Neural progenitor cell (in vitro differentiated cells): ENCODE measurements around the gene MRAP. TPM values are rescaled to one million over a fixed set of nuclear protein-coding genes. Genes with fewer than 3 reads are reported as not detected.

Source experiments
- DNase-seq: peaks from one replicate; pipeline ENCODE4 v3.0.0-alpha.2; 2016; ENCODE audit warnings: low spot score
- H2AFZ ChIP-seq: fragments of 200-600 bp; sonication (generic); replicated peaks from 2 replicates; pipeline ENCODE4 v1.6.1; 2016; ENCODE audit warnings: antibody characterized with exemption
- H3F3A ChIP-seq: fragments of 200-600 bp; sonication (generic); 2 replicates; pipeline ENCODE4 v1.6.1; 2016; ENCODE audit warnings: antibody characterized with exemption, low read depth
- H3K27ac ChIP-seq: fragments of 200-600 bp; sonication (generic); 2 replicates; pipeline ENCODE4 v1.5.1; 2016; ENCODE audit warnings: mild to moderate bottlenecking
- H3K27me3 ChIP-seq: fragments of 200-600 bp; sonication (generic); 2 replicates; pipeline ENCODE4 v1.6.1; 2016; ENCODE audit warnings: mild to moderate bottlenecking, moderate library complexity
- H3K36me3 ChIP-seq: fragments of 200-600 bp; sonication (generic); 2 replicates; pipeline ENCODE4 v1.5.1; 2016
- H3K4me1 ChIP-seq: fragments of 200-600 bp; sonication (generic); 2 replicates; pipeline ENCODE4 v1.6.1; 2016; ENCODE audit warnings: mixed run types
- H3K4me2 ChIP-seq: fragments of 200-600 bp; sonication (generic); 2 replicates; pipeline ENCODE4 v1.6.1; 2016
- H3K4me3 ChIP-seq: fragments of 200-600 bp; sonication (generic); 2 replicates; pipeline ENCODE4 v1.5.1; 2016
- H3K79me2 ChIP-seq: fragments of 200-600 bp; sonication (generic); 2 replicates; pipeline ENCODE4 v1.6.1; 2016; ENCODE audit warnings: low read depth
- H3K9ac ChIP-seq: fragments of 200-600 bp; sonication (generic); 2 replicates; pipeline ENCODE4 v1.6.1; 2016
- H3K9me3 ChIP-seq: fragments of 200-600 bp; sonication (generic); 2 replicates; pipeline ENCODE4 v1.5.1; 2016; ENCODE audit warnings: low read depth
- H4K20me1 ChIP-seq: fragments of 200-600 bp; sonication (generic); 2 replicates; pipeline ENCODE4 v1.6.1; 2016; ENCODE audit warnings: low read depth
- H3K27ac Mint-ChIP-seq: 3 replicates; pipeline ENCODE4 v1.8.0; 2021; ENCODE audit warnings: mixed read lengths
- H3K27me3 Mint-ChIP-seq: 2 replicates; pipeline ENCODE4 v1.8.0; 2022; ENCODE audit warnings: low read depth, mild to moderate bottlenecking, inconsistent platforms, moderate library complexity, mixed read lengths; ENCODE audit not compliant: insufficient read depth
- H3K36me3 Mint-ChIP-seq: 3 replicates; pipeline ENCODE4 v1.8.0; 2021; ENCODE audit warnings: mixed read lengths
- H3K4me1 Mint-ChIP-seq: 3 replicates; pipeline ENCODE4 v1.8.0; 2021; ENCODE audit warnings: mixed read lengths
- H3K4me3 Mint-ChIP-seq: 3 replicates; pipeline ENCODE4 v1.8.0; 2021; ENCODE audit warnings: mild to moderate bottlenecking, moderate library complexity, mixed read lengths
- H3K9me3 Mint-ChIP-seq: 3 replicates; pipeline ENCODE4 v1.8.0; 2020; ENCODE audit warnings: mixed read lengths
- CTCF ChIP-seq: fragments of 200-600 bp; sonication (generic); IDR thresholded peaks from 2 replicates; pipeline ENCODE4 v1.5.1; 2017; ENCODE audit warnings: antibody characterized with exemption, mild to moderate bottlenecking
- EZH2 ChIP-seq: fragments of 200-600 bp; sonication (generic); IDR thresholded peaks from 2 replicates; pipeline ENCODE4 v1.6.1; 2017; ENCODE audit warnings: antibody characterized with exemption, mild to moderate bottlenecking, moderate library complexity
- EZH2phosphoT487 ChIP-seq: fragments of 200-600 bp; sonication (generic); IDR thresholded peaks from 2 replicates; pipeline ENCODE4 v1.6.1; 2017; ENCODE audit warnings: antibody characterized with exemption
- total RNA-seq: library from RNA; depleted of rRNA; stranded (reverse); fragments of >200 nt; gene quantifications from 2 replicates; pipeline ENCODE4 v1.2.3, GENCODE V29; 2015; ENCODE audit warnings: low replicate concordance

MRAP gene
- total RNA-seq, 1 donor from 2014 or later, result not detected

- Histone ChIP-seq H3K36me3 (peaks cover 18% of the 10 kb centered on the region), H3K9me3 (peaks cover 5% of the 10 kb centered on the region), H3K27me3 (no peaks in the 10 kb centered on the region), H3F3A (peaks cover 41% of the 10 kb centered on the region), H3K9ac (no peak overlapping the region), H3K27ac (no peak overlapping the region), H4K20me1 (peaks cover 33% of the 10 kb centered on the region), H3K4me2 (no peak overlapping the region), H2AFZ (no peak overlapping the region), H3K79me2 (no peaks in the 10 kb centered on the region), H3K4me3 (no peak overlapping the region), H3K4me1 (peaks cover 32% of the 10 kb centered on the region)
- peaks cover 8% of the 10 kb centered on the region for H3K27me3 Mint-ChIP-seq
- no peak overlapping the region for H3K27ac Mint-ChIP-seq
- peaks cover 61% of the 10 kb centered on the region for H3K36me3 Mint-ChIP-seq
- peaks cover 48% of the 10 kb centered on the region for H3K4me1 Mint-ChIP-seq
- DNase-seq, result no peak
- H3K4me3 Mint-ChIP-seq, result no peak overlapping the region
- no peak for TF ChIP-seq EZH2
- TF ChIP-seq CTCF, result no peak
- no peak for TF ChIP-seq EZH2phosphoT487
- peaks cover 33% of the 10 kb centered on the region for H3K9me3 Mint-ChIP-seq
These were observed 30.7 kb downstream of the MRAP start for GRCh38 chr21:32329331-32329730.

- H3K9me3 ChIP-seq, result peaks cover 5% of the 10 kb centered on the region
- Mint-ChIP-seq H3K9me3 (peaks cover 33% of the 10 kb centered on the region), H3K36me3 (peaks cover 58% of the 10 kb centered on the region), H3K4me1 (peaks cover 44% of the 10 kb centered on the region), H3K27ac (no peak overlapping the region), H3K27me3 (peaks cover 8% of the 10 kb centered on the region), H3K4me3 (peak overlapping the region; percentile 13)
- peaks cover 36% of the 10 kb centered on the region for H3K4me1 ChIP-seq
- TF ChIP-seq EZH2, result no peak
- TF ChIP-seq EZH2phosphoT487, result no peak
- TF ChIP-seq CTCF, result no peak
- no peaks in the 10 kb centered on the region for H3K27me3 ChIP-seq
- no peak overlapping the region for H2AFZ ChIP-seq
- peaks cover 33% of the 10 kb centered on the region for H4K20me1 ChIP-seq
- H3K4me2 ChIP-seq, result no peak overlapping the region
- DNase-seq, result no peak
- H3K27ac ChIP-seq, result no peak overlapping the region
- no peaks in the 10 kb centered on the region for H3K79me2 ChIP-seq
- peaks cover 18% of the 10 kb centered on the region for H3K36me3 ChIP-seq
- H3K9ac ChIP-seq, result no peak overlapping the region
- H3K4me3 ChIP-seq, result no peak overlapping the region
- peaks cover 41% of the 10 kb centered on the region for H3F3A ChIP-seq
These were observed 31.1 kb downstream of the MRAP start for GRCh38 chr21:32329776-32330175.

- Histone ChIP-seq H3K4me1 (peaks cover 47% of the 10 kb centered on the region), H3F3A (peaks cover 41% of the 10 kb centered on the region), H2AFZ (no peak overlapping the region), H4K20me1 (peaks cover 38% of the 10 kb centered on the region), H3K9ac (no peak overlapping the region), H3K27me3 (no peaks in the 10 kb centered on the region), H3K4me2 (peak overlapping the region; percentile 74), H3K4me3 (peak overlapping the region; percentile 12), H3K79me2 (no peaks in the 10 kb centered on the region), H3K36me3 (peaks cover 18% of the 10 kb centered on the region), H3K27ac (peak overlapping the region; percentile 69), H3K9me3 (peaks cover 5% of the 10 kb centered on the region)
- no peak overlapping the region for H3K27ac Mint-ChIP-seq
- DNase-seq, result peak; percentile 82
- peaks cover 13% of the 10 kb centered on the region for H3K27me3 Mint-ChIP-seq
- peaks cover 58% of the 10 kb centered on the region for H3K36me3 Mint-ChIP-seq
- H3K4me3 Mint-ChIP-seq, result peak overlapping the region; percentile 21
- peak; percentile 88 for TF ChIP-seq EZH2phosphoT487
- TF ChIP-seq CTCF, result no peak
- H3K9me3 Mint-ChIP-seq, result peaks cover 31% of the 10 kb centered on the region
- peaks cover 46% of the 10 kb centered on the region for H3K4me1 Mint-ChIP-seq
These were observed 32.2 kb downstream of the MRAP start for GRCh38 chr21:32330784-32331311.
